A549 (cell line): ENCODE results near the gene IPO11. TPM values are rescaled to one million over a fixed set of nuclear protein-coding genes. Genes with fewer than 3 reads are reported as not detected.

Experiments
- ATAC-seq, 2 experiments: fragments of 200-7000 bp in 1 of 2; fragments of >200 bp in 1 of 2; cut with Nextera tagmentation in 1 of 2; cut with Tn5 transposase in 1 of 2; 3 replicates each; pipeline versions ENCODE4 v1.8.0 to v1.9.1; 2018 to 2020; ENCODE audit warnings: mild to moderate bottlenecking in 1 of 2, moderate library complexity in 1 of 2
- CTCF ChIA-PET: fragments of 300-600 bp; sonication (Branson Sonifier 250); formaldehyde crosslinking; extraction: SDS; loops from one replicate; lab custom pipeline; 2021; ENCODE audit warnings: antibody characterized with exemption, inconsistent platforms; lab: Yijun Ruan, JAX
- POLR2A ChIA-PET: fragments of 350-600 bp; formaldehyde crosslinking; extraction: SDS; loops from one replicate; lab custom pipeline; 2021; ENCODE audit warnings: antibody characterized with exemption, inconsistent platforms; lab: Yijun Ruan, JAX
- DNase-seq, 2 experiments: peaks; one replicate each; pipeline versions ENCODE4 v3.0.0 to v3.0.0-alpha.2; 2011 to 2016; ENCODE audit warnings: low read depth in 1 of 2, low spot score in 1 of 2
- FAIRE-seq: peaks from 2 replicates; lab custom pipeline; 2011; peaks lifted over from hg19 to GRCh38; lab: Jason Lieb, UNC
- H3K27ac ChIP-seq, 2 experiments: fragments of >200 bp; sonication (Bioruptor Twin); formaldehyde crosslinking; 3 replicates each; pipeline ENCODE4 v1.5.1; 2016 to 2017
- H3K4me1 ChIP-seq: fragments of >200 bp; sonication (Bioruptor Twin); formaldehyde crosslinking; 3 replicates; pipeline ENCODE4 v1.6.1; 2016
- H3K4me2 ChIP-seq: fragments of >200 bp; sonication (Bioruptor Twin); formaldehyde crosslinking; 3 replicates; pipeline ENCODE4 v1.6.1; 2016
- H3K4me3 ChIP-seq: fragments of >200 bp; sonication (Bioruptor Twin); formaldehyde crosslinking; 3 replicates; pipeline ENCODE4 v1.5.1; 2016
- H3K9me3 ChIP-seq: fragments of >200 bp; sonication (Bioruptor Twin); formaldehyde crosslinking; 3 replicates; pipeline ENCODE4 v1.6.1; 2016
- CBX8 ChIP-seq: fragments of 200-600 bp; sonication (generic); IDR thresholded peaks from 2 replicates; pipeline ENCODE4 v1.6.1; 2016
- CEBPB ChIP-seq, 2 experiments: fragments of >200 bp in 1 of 2; sonication (Bioruptor Twin) in 1 of 2; formaldehyde crosslinking in 1 of 2; IDR thresholded peaks; 2 replicates each; pipeline ENCODE4 v1.6.1; 2012 to 2016
- CHD4 ChIP-seq: fragments of 200-600 bp; sonication (generic); IDR thresholded peaks from 2 replicates; pipeline ENCODE4 v1.6.1; 2016; ENCODE audit warnings: antibody characterized with exemption, mild to moderate bottlenecking, borderline replicate concordance
- CTCF ChIP-seq: fragments of >200 bp; sonication (Bioruptor Twin); formaldehyde crosslinking; IDR thresholded peaks from 3 replicates; pipeline ENCODE4 v1.5.1; 2016
- ELK1 ChIP-seq: fragments of 150-350 bp; IDR thresholded peaks from 2 replicates; pipeline ENCODE4 v1.6.1; 2014; ENCODE audit warnings: low read depth, mild to moderate bottlenecking, low read length
- EP300 ChIP-seq, 2 experiments: fragments of >200 bp; sonication (Bioruptor Twin); formaldehyde crosslinking; IDR thresholded peaks; 2 replicates in 1 of 2; 3 replicates in 1 of 2; pipeline ENCODE4 v1.6.1; 2016 to 2017
- FOSL2 ChIP-seq, 2 experiments: fragments of 450-650 bp in 1 of 2; fragments of >200 bp in 1 of 2; sonication (Bioruptor Twin) in 1 of 2; formaldehyde crosslinking; IDR thresholded peaks; 2 replicates each; pipeline versions ENCODE4 v1.5.0 to v1.6.1; 2016 to 2020; ENCODE audit warnings: mild to moderate bottlenecking in 1 of 2, moderate library complexity in 1 of 2
- HES2 ChIP-seq: fragments of >200 bp; sonication (Bioruptor Twin); formaldehyde crosslinking; IDR thresholded peaks from 2 replicates; pipeline ENCODE4 v1.6.1; 2016
- HEYL ChIP-seq: fragments of 250-450 bp; sonication (Bioruptor Pico); IDR thresholded peaks from 2 replicates; pipeline ENCODE4 v1.8.0; 2021; ENCODE audit warnings: mild to moderate bottlenecking, moderate library complexity
- HOXB13 ChIP-seq: fragments of 250-450 bp; sonication (Bioruptor Pico); IDR thresholded peaks from 2 replicates; pipeline ENCODE4 v1.5.0; 2020; ENCODE audit warnings: low read depth, mild to moderate bottlenecking, moderate library complexity
- MAFK ChIP-seq: fragments of 450-650 bp; IDR thresholded peaks from 2 replicates; pipeline ENCODE4 v1.6.1; 2014; ENCODE audit not compliant: partially characterized antibody
- NFE2L2 ChIP-seq: fragments of 150-350 bp; conservative IDR thresholded peaks from 2 replicates; pipeline ENCODE4 v1.6.1; 2014; ENCODE audit warnings: low read length
- NR3C1 ChIP-seq: fragments of >200 bp; sonication (Bioruptor Twin); formaldehyde crosslinking; IDR thresholded peaks from 3 replicates; pipeline ENCODE4 v1.6.1; 2017
- PHF8 ChIP-seq: fragments of 200-600 bp; sonication (generic); IDR thresholded peaks from 2 replicates; pipeline ENCODE4 v1.6.1; 2016; ENCODE audit warnings: low read depth, mild to moderate bottlenecking, antibody characterized with exemption, moderate library complexity, borderline replicate concordance
- POLR2A ChIP-seq: IDR thresholded peaks from 2 replicates; pipeline ENCODE4 v1.6.1; 2012; ENCODE audit warnings: mild to moderate bottlenecking, low read length
- POLR2AphosphoS2 ChIP-seq: conservative IDR thresholded peaks from 2 replicates; pipeline ENCODE4 v1.6.1; 2012; ENCODE audit warnings: low read length, improper control_type of control experiment, inconsistent platforms
- RAD21 ChIP-seq, 2 experiments: fragments of >200 bp in 1 of 2; sonication (Bioruptor Twin) in 1 of 2; formaldehyde crosslinking in 1 of 2; IDR thresholded peaks in 1 of 2; conservative IDR thresholded peaks in 1 of 2; 2 replicates in 1 of 2; 3 replicates in 1 of 2; pipeline ENCODE4 v1.6.1; 2012 to 2018; ENCODE audit warnings: inconsistent platforms in 1 of 2
- RCOR1 ChIP-seq: fragments of 150-350 bp; IDR thresholded peaks from 2 replicates; pipeline ENCODE4 v1.6.1; 2014; ENCODE audit warnings: antibody characterized with exemption, low read length, low read depth
- REST ChIP-seq: fragments of 200-600 bp; sonication (generic); IDR thresholded peaks from 2 replicates; pipeline ENCODE4 v1.6.1; 2016; ENCODE audit warnings: antibody characterized with exemption, mild to moderate bottlenecking, moderate library complexity
- SREBF2 ChIP-seq: fragments of 450-650 bp; IDR thresholded peaks from 2 replicates; pipeline ENCODE4 v1.6.1; 2014; ENCODE audit warnings: mild to moderate bottlenecking, moderate library complexity
- USF2 ChIP-seq: fragments of 450-650 bp; IDR thresholded peaks from 2 replicates; pipeline ENCODE4 v1.6.1; 2014; ENCODE audit warnings: antibody characterized with exemption
- ZC3H11A ChIP-seq: fragments of 450-650 bp; IDR thresholded peaks from 2 replicates; pipeline ENCODE4 v1.6.1; 2014; ENCODE audit warnings: antibody characterized with exemption, mild to moderate bottlenecking
- ZSCAN20 ChIP-seq: fragments of 250-450 bp; sonication (Bioruptor Pico); IDR thresholded peaks from 2 replicates; pipeline ENCODE4 v1.8.0; 2022; ENCODE audit warnings: mild to moderate bottlenecking, moderate library complexity
- WGBS: methylation state at CpG from one replicate; pipeline ENCODE4 v1.1.6; 2017; ENCODE audit errors: missing lambda C conversion rate; 5-methylcytosine and 5-hydroxymethylcytosine counted together
- polyA plus RNA-seq, 4 experiments: library from polyadenylated mRNA; depleted of rRNA in 3 of 4; stranded (reverse); fragments of >200 nt; fragmentation: RNase III in 1 of 4; extraction: RNeasy Plus Mini Kit Qiagen cat#74134 plus additional on column Dnase treatment in 1 of 4; gene quantifications; 2 replicates in 3 of 4; 3 replicates in 1 of 4; pipeline ENCODE4 v1.2.3, GENCODE V29; 2011 to 2017

IPO11 gene
- polyA plus RNA-seq, 2 of the 4 experiments (the other 2 are of a cell fraction) = 20.7 to 33.0 TPM

- Histone ChIP-seq H3K4me1 (peaks cover 15% of the 10 kb centered on the region), H3K9me3 (no peaks in the 10 kb centered on the region), H3K4me3 (no peak overlapping the region), H3K27ac (peak overlapping the region; percentile 0 to 60; a peak in 4 of 6 replicates), H3K4me2 (peak overlapping the region; percentile 45; the same call in 2 of the 3 replicates)
- TF ChIP-seq NR3C1 (no peak), PHF8 (no peak), CHD4 (no peak), MAFK (peak; percentile 92), POLR2AphosphoS2 (no peak), RCOR1 (no peak), USF2 (no peak), HOXB13 (no peak), HEYL (CRISPR knock-in tag) (no peak), POLR2A (no peak), HES2 (no peak), ELK1 (no peak), NFE2L2 (peak; percentile 91), FOSL2 (IDR thresholded peaks at IDR 0.05) (no peak), FOSL2 (CRISPR knock-in tag; IDR thresholded peaks at IDR 0.05) (peak; percentile 51; the same call in 1 of the 2 replicates), REST (no peak), ZC3H11A (no peak), SREBF2 (no peak), RAD21 (conservative IDR thresholded peaks at IDR 0.05 in 1 of 2, IDR thresholded peaks at IDR 0.05 in 1 of 2) (no peak), EP300 (IDR thresholded peaks at IDR 0.05) (no peak), ZSCAN20 (CRISPR knock-in tag) (no peak)
- peak; percentile 59 to 76; a peak in 3 of 6 replicates for ATAC-seq
- no peak for FAIRE-seq
- peak; percentile 7 to 60 for DNase-seq
- ChIA-PET CTCF (no interaction called here), POLR2A (no interaction called here)
- WGBS = 79% methylated on average over 3 of the region's 3 CpGs
Measured at GRCh38 chr5:62376064-62376463, 36.5 kb upstream of the IPO11 start.

- FAIRE-seq (peak; percentile 13), ATAC-seq (no peak), DNase-seq (no peak)
- H3K4me2 ChIP-seq = no peak overlapping the region
- no peaks in the 10 kb centered on the region for H3K9me3 ChIP-seq
- H3K4me3 ChIP-seq = no peak overlapping the region
- no peaks in the 10 kb centered on the region for H3K4me1 ChIP-seq
- no peak overlapping the region for H3K27ac ChIP-seq
- CTCF ChIA-PET = interaction anchor here (0.8 to 1.0 kb wide), 2 partner anchors 75 to 160 kb away, joined by 3 read pairs; no protein-coding TSS in a partner anchor
- 92% methylated on average over 4 of the region's 4 CpGs for WGBS
- POLR2A ChIA-PET = no interaction called here
- no peak for TF ChIP-seq CBX8
- peak in 1 of 2 experiments; percentile 11; a peak in 1 of 4 replicates for TF ChIP-seq CEBPB (IDR thresholded peaks at IDR 0.05)
- no peak for TF ChIP-seq CTCF
Measured at GRCh38 chr5:62385131-62385530, 27.4 kb upstream of the IPO11 start.
